Sigmoid colon (tissue), 7 donors: ENCODE measurements around the gene SPINK4. TPM values are rescaled to one million over a fixed set of nuclear protein-coding genes. Genes with fewer than 3 reads are reported as not detected.

ENCODE experiments used
- DNase-seq: peaks from one replicate; pipeline ENCODE4 v3.0.0-alpha.2; 2019
- H3K27ac ChIP-seq, 4 donors: fragments of 200-600 bp; sonication (generic); one replicate each; pipeline ENCODE4 v1.5.1; 2016 to 2019; ENCODE audit warnings: mild to moderate bottlenecking in 1 of 4
- H3K27me3 ChIP-seq, 3 donors: fragments of 200-600 bp; sonication (generic); one replicate each; pipeline ENCODE4 v1.5.1; 2019; ENCODE audit warnings: mild to moderate bottlenecking in 1 of 3
- H3K36me3 ChIP-seq, 4 donors: fragments of 200-600 bp; sonication (generic); one replicate each; pipeline ENCODE4 v1.5.1; 2016 to 2019
- H3K4me1 ChIP-seq, 4 donors: fragments of 200-600 bp; sonication (generic); one replicate each; pipeline ENCODE4 v1.5.1; 2017 to 2019
- H3K4me3 ChIP-seq, 4 donors: fragments of 200-600 bp; sonication (generic); one replicate each; pipeline ENCODE4 v1.5.1; 2017 to 2019; ENCODE audit warnings: mild to moderate bottlenecking in 2 of 4, moderate library complexity in 1 of 4
- H3K9me3 ChIP-seq, 4 donors: fragments of 200-600 bp in 3 of 4; sonication (generic) in 3 of 4; one replicate each; pipeline versions ENCODE4 v1.5.1 to v1.6.1; 2013 to 2019
- EP300 ChIP-seq, 4 donors: sonication (generic); formaldehyde crosslinking; IDR thresholded peaks; one replicate each; pipeline ENCODE4 v1.6.1; 2017; ENCODE audit warnings: antibody characterized with exemption in 4 of 4
- POLR2A ChIP-seq, 2 donors: fragments of 450-650 bp; IDR thresholded peaks; one replicate each; pipeline ENCODE4 v1.6.1; 2016; ENCODE audit warnings: antibody characterized with exemption in 2 of 2, mild to moderate bottlenecking in 2 of 2, moderate library complexity in 2 of 2
- POLR2AphosphoS5 ChIP-seq, 4 donors: sonication (generic); formaldehyde crosslinking; IDR thresholded peaks; one replicate each; pipeline ENCODE4 v1.6.1; 2017; ENCODE audit warnings: antibody characterized with exemption in 4 of 4
- WGBS, 2 donors: extraction: QIAGEN DNeasy Blood & Tissue Kit; methylation state at CpG; one replicate each; pipeline ENCODE4 v1.1.7; 2013; 5-methylcytosine and 5-hydroxymethylcytosine counted together
- intact Hi-C: fragments of 100-400 bp; cut with DNase I; formaldehyde crosslinking; loops from one replicate; pipeline ENCODE4 v1.15.1; 2023
- polyA plus RNA-seq, 3 donors: library from polyadenylated mRNA; stranded (reverse); fragments of 200-250 nt; gene quantifications; one replicate each; pipeline ENCODE4 v1.2.3, GENCODE V29; 2013
- total RNA-seq, 4 donors: library from RNA; depleted of rRNA; stranded (reverse); fragments of >200 nt; gene quantifications; one replicate each; pipeline ENCODE4 v1.1.0, GENCODE V29; 2016
- TF ChIP-seq, protein P1 (sequence below), 4 experiments: fragments of 450-650 bp in 3 of 4; fragments of 200-600 bp in 1 of 4; IDR thresholded peaks; one replicate each; pipeline ENCODE4 v1.5.1; 2016 to 2019; ENCODE audit warnings: antibody characterized with exemption in 4 of 4, mild to moderate bottlenecking in 3 of 4, moderate library complexity in 2 of 4
- donor health status: healthy with polysubstance abuse.
- donor health status: Bipolar disorder and iron deficiency.
- donor health status: healthy.

SPINK4 gene
- total and polyA plus RNA-seq, 7 donors: 26.4 to 1,105 (median 121) TPM; not detected in 4

DNA sequence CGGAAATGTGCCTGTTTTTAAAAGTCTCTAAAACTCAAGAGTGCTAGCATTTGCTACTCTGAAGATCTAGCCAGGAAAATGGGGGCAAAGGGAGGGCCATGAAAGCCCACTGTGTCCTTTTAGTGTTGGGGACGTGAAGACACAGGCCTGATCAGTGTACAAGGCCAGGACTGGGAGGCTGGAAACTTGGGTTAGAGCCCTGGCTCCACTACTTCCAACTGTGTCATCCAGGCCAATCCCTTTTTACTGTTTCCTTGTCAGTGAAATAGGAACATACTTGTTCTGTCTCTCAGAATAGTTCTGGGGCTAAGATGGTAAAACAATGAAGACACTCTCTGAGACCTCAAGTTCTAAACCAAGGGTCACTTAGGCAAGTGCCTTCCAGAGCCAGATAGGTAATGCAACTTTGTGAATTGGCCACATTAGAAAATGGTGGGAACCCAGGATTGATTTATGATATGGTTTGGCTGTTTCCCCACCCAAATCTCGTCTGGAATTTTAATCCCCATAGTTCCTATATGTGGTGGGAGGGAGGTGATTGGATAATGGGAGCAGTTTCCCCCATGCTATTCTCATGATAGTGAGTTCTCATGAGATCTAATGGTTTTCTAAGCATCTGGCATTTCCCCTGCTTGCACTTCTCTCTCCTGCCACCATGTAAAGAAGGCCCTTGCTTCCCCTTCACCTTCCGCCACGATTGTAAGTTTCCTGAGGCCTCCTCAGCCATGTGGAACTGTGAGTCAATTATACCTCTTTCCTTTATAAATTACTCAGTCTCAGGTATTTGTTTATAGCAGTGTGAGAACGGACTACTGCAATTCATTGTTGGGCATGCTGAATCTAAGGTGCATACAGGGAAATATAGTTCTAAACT is 42.5 kb upstream of the SPINK4 start:
- peaks cover 0 to 34% (median 18%) of the 10 kb centered on the region in 4 donors for H3K4me1 ChIP-seq
- no peaks in the 10 kb centered on the region for H3K27me3 ChIP-seq
- H3K9me3 ChIP-seq: no peaks in the 10 kb centered on the region
- intact Hi-C loops: loop anchor here (1.0 to 2.0 kb wide), 2 partner anchors 27 to 30 kb away; partner anchors contain the start of gene B4GALT1
- TF ChIP-seq POLR2AphosphoS5 (IDR thresholded peaks at IDR 0.05) (peak; percentile 10 to 54 (median 38)), EP300 (IDR thresholded peaks at IDR 0.05) (no peak), POLR2A (IDR thresholded peaks at IDR 0.05) (no peak)
- TF ChIP-seq, protein P1, sequence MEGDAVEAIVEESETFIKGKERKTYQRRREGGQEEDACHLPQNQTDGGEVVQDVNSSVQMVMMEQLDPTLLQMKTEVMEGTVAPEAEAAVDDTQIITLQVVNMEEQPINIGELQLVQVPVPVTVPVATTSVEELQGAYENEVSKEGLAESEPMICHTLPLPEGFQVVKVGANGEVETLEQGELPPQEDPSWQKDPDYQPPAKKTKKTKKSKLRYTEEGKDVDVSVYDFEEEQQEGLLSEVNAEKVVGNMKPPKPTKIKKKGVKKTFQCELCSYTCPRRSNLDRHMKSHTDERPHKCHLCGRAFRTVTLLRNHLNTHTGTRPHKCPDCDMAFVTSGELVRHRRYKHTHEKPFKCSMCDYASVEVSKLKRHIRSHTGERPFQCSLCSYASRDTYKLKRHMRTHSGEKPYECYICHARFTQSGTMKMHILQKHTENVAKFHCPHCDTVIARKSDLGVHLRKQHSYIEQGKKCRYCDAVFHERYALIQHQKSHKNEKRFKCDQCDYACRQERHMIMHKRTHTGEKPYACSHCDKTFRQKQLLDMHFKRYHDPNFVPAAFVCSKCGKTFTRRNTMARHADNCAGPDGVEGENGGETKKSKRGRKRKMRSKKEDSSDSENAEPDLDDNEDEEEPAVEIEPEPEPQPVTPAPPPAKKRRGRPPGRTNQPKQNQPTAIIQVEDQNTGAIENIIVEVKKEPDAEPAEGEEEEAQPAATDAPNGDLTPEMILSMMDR (IDR thresholded peaks at IDR 0.05): peak in 2 of 4 experiments; percentile 27 to 44
- peak overlapping the region; percentile 37 to 74 (median 66) for H3K27ac ChIP-seq
- 70 to 76% methylated on average over 6 of the region's 6 CpGs for WGBS, 2 donors
- H3K36me3 ChIP-seq: no peaks in the 10 kb centered on the region
- peak; percentile 87 for DNase-seq
- no peak overlapping the region for H3K4me3 ChIP-seq

DNA sequence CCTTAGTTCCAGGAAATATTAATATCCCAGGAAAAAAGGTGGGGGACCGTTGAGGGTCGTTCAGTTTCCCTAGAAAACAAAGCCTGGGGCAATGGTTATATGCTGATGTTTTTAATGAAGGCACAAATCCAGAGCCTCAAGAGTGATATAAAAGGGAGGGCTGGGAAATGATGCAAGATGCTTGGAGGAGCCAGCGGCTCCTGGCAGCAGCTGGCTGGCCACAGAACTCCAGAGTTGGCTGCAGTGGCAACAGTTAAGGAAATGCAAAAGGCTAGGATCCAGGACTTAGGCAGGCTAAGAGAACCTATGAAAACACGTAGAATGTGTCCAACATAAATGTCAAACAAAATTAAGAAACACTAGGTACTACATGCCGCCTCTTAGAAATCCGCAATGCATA is 41.8 kb upstream of the SPINK4 start:
- intact Hi-C loops: loop anchor here (1.0 to 2.0 kb wide), 2 partner anchors 27 to 31 kb away; partner anchors contain the start of gene B4GALT1
- 78% methylated on average over 6 of the region's 6 CpGs for WGBS, 2 donors
- Histone ChIP-seq H3K4me1 (peaks cover 0 to 27% (median 16%) of the 10 kb centered on the region in 4 donors), H3K4me3 (no peak overlapping the region), H3K27ac (peak overlapping the region; percentile 37 to 74 (median 66)), H3K9me3 (no peaks in the 10 kb centered on the region), H3K27me3 (no peaks in the 10 kb centered on the region), H3K36me3 (no peaks in the 10 kb centered on the region)
- peak; percentile 88 for DNase-seq
- TF ChIP-seq EP300 (IDR thresholded peaks at IDR 0.05) (no peak), POLR2A (IDR thresholded peaks at IDR 0.05) (no peak), POLR2AphosphoS5 (IDR thresholded peaks at IDR 0.05) (peak in 3 of 4 donors; percentile 48 to 56 (median 51))
- TF ChIP-seq, protein P1 (IDR thresholded peaks at IDR 0.05): no peak

DNA sequence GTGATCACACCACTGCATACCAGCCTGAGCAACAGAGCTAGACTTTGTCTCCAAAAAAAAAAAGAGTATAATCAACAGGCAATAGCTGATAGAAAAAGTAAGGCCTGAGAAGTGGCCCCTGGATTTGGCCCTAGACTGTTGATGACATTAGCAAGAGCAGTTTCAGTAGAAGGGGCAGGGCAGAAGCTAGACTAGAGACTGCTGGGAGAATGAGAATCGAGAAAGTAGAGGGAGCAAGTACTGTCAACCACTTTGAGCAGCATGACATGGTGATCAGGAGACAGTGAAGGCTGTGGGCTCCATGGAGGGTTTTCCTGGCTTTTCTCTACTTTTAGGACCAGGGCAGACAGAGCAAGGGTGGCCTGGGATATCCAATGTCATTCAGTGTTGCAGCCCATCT is 37.9 kb upstream of the SPINK4 start:
- WGBS, 2 donors: 85 to 89% methylated on average over 1 of the region's 1 CpG
- peak overlapping the region in 2 of 4 donors; percentile 38 to 49 for H3K27ac ChIP-seq
- no peak for DNase-seq
- TF ChIP-seq POLR2A (IDR thresholded peaks at IDR 0.05) (no peak), POLR2AphosphoS5 (IDR thresholded peaks at IDR 0.05) (no peak), EP300 (IDR thresholded peaks at IDR 0.05) (no peak)
- TF ChIP-seq, protein P1 (IDR thresholded peaks at IDR 0.05): no peak
- no peak overlapping the region for H3K4me3 ChIP-seq
- H3K9me3 ChIP-seq: no peaks in the 10 kb centered on the region
- peaks cover 0 to 17% (median 14%) of the 10 kb centered on the region in 4 donors for H3K4me1 ChIP-seq
- no peaks in the 10 kb centered on the region for H3K27me3 ChIP-seq
- H3K36me3 ChIP-seq: no peaks in the 10 kb centered on the region
- intact Hi-C loops: no loop called here

DNA sequence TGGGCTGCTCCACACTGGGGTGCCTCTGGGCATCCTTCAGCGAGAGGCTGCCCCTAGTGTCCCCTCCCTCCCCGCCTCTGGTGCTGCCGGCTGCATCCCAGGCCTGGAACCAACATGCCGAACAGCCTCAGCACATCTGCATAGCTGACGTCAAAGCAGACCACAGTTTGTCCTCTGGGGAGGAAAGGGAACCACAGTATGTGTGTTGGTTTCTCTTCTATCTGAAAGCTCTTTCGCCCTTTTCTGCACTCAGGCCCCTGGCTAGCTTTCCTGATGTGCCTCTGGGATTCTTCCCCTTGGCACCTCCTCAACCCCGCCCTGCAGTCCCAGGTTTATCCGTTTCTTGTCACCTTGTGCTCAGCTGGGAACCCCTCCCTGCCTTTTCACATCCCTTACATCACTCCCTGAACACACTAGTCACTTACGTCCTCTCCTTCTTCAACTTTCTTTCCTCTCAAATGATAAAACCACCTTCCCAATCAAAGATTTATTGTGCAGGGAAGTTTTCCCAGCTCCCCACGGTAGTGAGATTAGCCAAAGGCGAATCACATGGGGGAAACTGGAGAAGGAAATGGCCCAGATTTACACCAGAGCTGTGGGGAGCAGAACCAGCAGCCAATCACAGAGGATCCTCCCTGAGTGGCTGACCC is 37.3 kb upstream of the SPINK4 start:
- Histone ChIP-seq H3K9me3 (no peaks in the 10 kb centered on the region), H3K4me1 (peaks cover 0 to 14% (median 7%) of the 10 kb centered on the region in 4 donors), H3K27ac (peak overlapping the region in 3 of 4 donors; percentile 35 to 49 (median 38)), H3K4me3 (no peak overlapping the region), H3K27me3 (no peaks in the 10 kb centered on the region), H3K36me3 (no peaks in the 10 kb centered on the region)
- peak; percentile 81 for DNase-seq
- WGBS, 2 donors: 40 to 42% methylated on average over 11 of the region's 11 CpGs
- TF ChIP-seq POLR2A (IDR thresholded peaks at IDR 0.05) (no peak), POLR2AphosphoS5 (IDR thresholded peaks at IDR 0.05) (peak in 2 of 4 donors; percentile 33 to 34), EP300 (IDR thresholded peaks at IDR 0.05) (no peak)
- TF ChIP-seq, protein P1 (IDR thresholded peaks at IDR 0.05): no peak
- intact Hi-C loops: no loop called here
